ENCODE measurements around the gene GNRH2. TPM values are rescaled to one million over a fixed set of nuclear protein-coding genes. Genes with fewer than 3 reads are reported as not detected.

GNRH2 gene
- total and polyA plus RNA-seq, 8 donors, result not detected

- no peaks in the 10 kb centered on the region for H3K27me3 ChIP-seq
Observed at GRCh38 chr20:3081641-3082040, 38.2 kb downstream of the GNRH2 start.

DNA sequence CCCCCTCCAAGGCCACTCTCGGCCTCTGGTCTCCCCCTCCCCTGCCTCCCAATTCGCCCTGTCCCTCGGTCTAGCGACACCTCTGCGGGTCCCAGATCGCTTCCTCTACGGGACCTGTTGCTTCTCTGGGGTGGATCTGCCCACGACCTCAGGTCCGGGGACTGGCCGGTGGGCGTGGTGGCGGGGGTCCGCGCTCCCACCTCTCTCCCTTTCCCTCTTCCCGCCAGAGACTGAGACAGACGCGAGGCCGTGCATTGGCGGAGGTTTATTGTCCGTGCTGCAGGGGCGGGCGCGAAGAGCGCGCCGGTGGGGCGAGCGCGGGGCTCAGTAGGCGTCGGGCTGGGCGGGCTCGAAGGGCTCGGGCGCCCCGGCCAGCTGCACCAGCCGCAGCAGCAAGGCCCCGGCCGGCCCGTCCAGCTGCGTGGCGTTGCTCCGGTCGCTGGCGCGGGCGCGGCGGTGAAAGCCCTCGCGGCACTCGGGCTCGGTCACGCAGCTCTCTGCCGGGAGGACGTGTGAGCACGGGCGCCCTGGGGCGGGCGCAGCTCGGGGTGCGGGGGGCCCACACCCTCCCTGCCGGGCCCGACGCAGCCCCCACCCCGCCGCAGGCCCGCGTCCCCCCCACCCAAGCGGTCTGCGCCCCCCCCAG lies 39.0 kb downstream of the GNRH2 start:
- H3K36me3 ChIP-seq, result no peaks in the 10 kb centered on the region
- WGBS, 2 donors, result 7 to 12% methylated on average over 35 to 71 of the region's 71 CpGs
- ATAC-seq (peak in 3 of 4 donors; percentile 25 to 66 (median 52)), FAIRE-seq (no peak), DNase-seq (peak in 1 of 6 donors; percentile 68)
- peak overlapping the region in 2 of 4 donors; percentile 26 to 40 for H3K4me3 ChIP-seq
- no peak overlapping the region for H3K27ac ChIP-seq
- no peaks in the 10 kb centered on the region for H3K9me3 ChIP-seq
- intact Hi-C loops (cut with DNase I), result no loop called here
- H3K27me3 ChIP-seq, result no peaks in the 10 kb centered on the region
- no peaks in the 10 kb centered on the region for H3K4me1 ChIP-seq
- TF ChIP-seq, protein P1, sequence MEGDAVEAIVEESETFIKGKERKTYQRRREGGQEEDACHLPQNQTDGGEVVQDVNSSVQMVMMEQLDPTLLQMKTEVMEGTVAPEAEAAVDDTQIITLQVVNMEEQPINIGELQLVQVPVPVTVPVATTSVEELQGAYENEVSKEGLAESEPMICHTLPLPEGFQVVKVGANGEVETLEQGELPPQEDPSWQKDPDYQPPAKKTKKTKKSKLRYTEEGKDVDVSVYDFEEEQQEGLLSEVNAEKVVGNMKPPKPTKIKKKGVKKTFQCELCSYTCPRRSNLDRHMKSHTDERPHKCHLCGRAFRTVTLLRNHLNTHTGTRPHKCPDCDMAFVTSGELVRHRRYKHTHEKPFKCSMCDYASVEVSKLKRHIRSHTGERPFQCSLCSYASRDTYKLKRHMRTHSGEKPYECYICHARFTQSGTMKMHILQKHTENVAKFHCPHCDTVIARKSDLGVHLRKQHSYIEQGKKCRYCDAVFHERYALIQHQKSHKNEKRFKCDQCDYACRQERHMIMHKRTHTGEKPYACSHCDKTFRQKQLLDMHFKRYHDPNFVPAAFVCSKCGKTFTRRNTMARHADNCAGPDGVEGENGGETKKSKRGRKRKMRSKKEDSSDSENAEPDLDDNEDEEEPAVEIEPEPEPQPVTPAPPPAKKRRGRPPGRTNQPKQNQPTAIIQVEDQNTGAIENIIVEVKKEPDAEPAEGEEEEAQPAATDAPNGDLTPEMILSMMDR (IDR thresholded peaks at IDR 0.05), result no peak

More at GRCh38 chr20:3081641-3082040, 38.2 kb downstream of the GNRH2 start:
- ATAC-seq (no peak), DNase-seq (no peak), FAIRE-seq (no peak)
- Histone ChIP-seq H3K4me1 (no peaks in the 10 kb centered on the region), H3K9me3 (no peaks in the 10 kb centered on the region), H3K27ac (no peak overlapping the region), H3K4me3 (no peak overlapping the region), H3K36me3 (no peaks in the 10 kb centered on the region)
- TF ChIP-seq, protein P1 (IDR thresholded peaks at IDR 0.05), result no peak
- WGBS, 2 donors, result 93 to 96% methylated on average over 11 of the region's 11 CpGs
- intact Hi-C loops (cut with DNase I), result no loop called here

GRCh38 chr20:3082955-3083952 lies 39.8 kb downstream of the GNRH2 start:
- Histone ChIP-seq H3K36me3 (no peaks in the 10 kb centered on the region), H3K4me3 (peak overlapping the region in 2 of 4 donors; percentile 26 to 40), H3K4me1 (no peaks in the 10 kb centered on the region), H3K27ac (no peak overlapping the region), H3K27me3 (no peaks in the 10 kb centered on the region), H3K9me3 (no peaks in the 10 kb centered on the region)
- no peak for DNase-seq
- ATAC-seq, result peak in 2 of 4 donors; percentile 51 to 59
- intact Hi-C loops (cut with DNase I), result no loop called here
- TF ChIP-seq, protein P1 (IDR thresholded peaks at IDR 0.05), result no peak
- FAIRE-seq, result no peak
- WGBS, 2 donors, result 21 to 37% methylated on average over 39 to 76 of the region's 76 CpGs

- Histone ChIP-seq H3K9me3 (no peaks in the 10 kb centered on the region), H3K36me3 (no peaks in the 10 kb centered on the region), H3K4me1 (no peaks in the 10 kb centered on the region), H3K27me3 (no peaks in the 10 kb centered on the region), H3K4me3 (no peak within 1 kb of the TSS), H3K27ac (no peak within 1 kb of the TSS)
- intact Hi-C loops (cut with DNase I), result no loop called here
- 83 to 86% methylated on average over 28 of the region's 28 CpGs for WGBS, 2 donors
- ATAC-seq (peak in 1 of 4 donors; percentile 38), FAIRE-seq (no peak), DNase-seq (no peak)
- TF ChIP-seq, protein P1 (IDR thresholded peaks at IDR 0.05), result no peak
Observed at GRCh38 chr20:3084283-3084985, 41.0 kb downstream of the GNRH2 start, which contains the start of gene AVP. Gene AVP (minus strand): TSS chr20:3084724. CDS start chr20:3084674, 50 bp downstream.

All from pancreas (tissue), 10 donors.